ENCODE measurements around the gene TOX2. TPM values are rescaled to one million over a fixed set of nuclear protein-coding genes. Genes with fewer than 3 reads are reported as not detected.

The TOX2 gene
- total and polyA plus RNA-seq, 2 of the 4 experiments (the other 2 are of a cell fraction), result 1.3 to 17.5 TPM

- intact Hi-C loops (cut with micrococcal nuclease) (no loop called here), dilution Hi-C loops (cut with HindIII; ENCODE audit: low sequenced_read_pairs, unreplicated experiment) (no loop called here), in situ Hi-C loops (cut with MboI; ENCODE audit: low sequenced_read_pairs) (no loop called here)
- Histone ChIP-seq H2AFZ (replicated peaks; ENCODE audit: low read length, poor library complexity) (no peak overlapping the region), H3K36me3 (ENCODE audit: control insufficient read depth, insufficient read depth, low read length) (no peaks in the 10 kb centered on the region), H2AK9ac (replicated peaks; ENCODE audit: low read depth, low read length, poor library complexity) (no peak overlapping the region), H2BK120ac (ENCODE audit: low read depth, low read length) (no peak overlapping the region), H3K23ac (ENCODE audit: low read depth, low read length) (no peak overlapping the region), H3K79me1 (ENCODE audit: low read depth in 1 of 2, low read length in 2 of 2) (no peaks in the 10 kb centered on the region), H2AK5ac (ENCODE audit: low read depth, low read length) (peak overlapping the region; percentile 3; the same call in 1 of the 2 replicates), H4K20me1 (ENCODE audit: insufficient read depth, low read length) (no peaks in the 10 kb centered on the region), H3K56ac (ENCODE audit: extremely low read depth, insufficient read depth, low read length) (no peak overlapping the region), H3K27ac (ENCODE audit: insufficient read depth, low read length) (no peak overlapping the region), H4K91ac (ENCODE audit: insufficient read depth, low read depth, low read length) (no peak overlapping the region), H3K4me2 (ENCODE audit: low read depth, low read length) (no peak overlapping the region), H3K14ac (replicated peaks; ENCODE audit: low read depth, low read length) (no peak overlapping the region; the same call in 1 of the 2 replicates), H3K18ac (ENCODE audit: low read depth, low read length) (no peak overlapping the region), H3K27me3 (ENCODE audit: control insufficient read depth, insufficient read depth, low read length) (no peaks in the 10 kb centered on the region), H4K8ac (ENCODE audit: low read depth in 2 of 2, low read length in 2 of 2) (no peak overlapping the region), H3K9me3 (ENCODE audit: control insufficient read depth, insufficient read depth, low read length) (peaks cover 5% of the 10 kb centered on the region), H3K4ac (ENCODE audit: low read depth, low read length) (no peak overlapping the region; the same call in 1 of the 2 replicates), H2BK20ac (ENCODE audit: low read depth, low read length) (no peak overlapping the region), H3K9ac (ENCODE audit: low read depth, low read length) (no peak overlapping the region), H3K4me1 (ENCODE audit: control insufficient read depth, insufficient read depth, low read length) (no peaks in the 10 kb centered on the region), H3K9me1 (ENCODE audit: insufficient read depth, low read length) (peaks cover 3% of the 10 kb centered on the region), H2BK5ac (ENCODE audit: low read depth, low read length, poor library complexity, severe bottlenecking) (no peak overlapping the region), H2BK15ac (ENCODE audit: low read depth, low read length) (no peak overlapping the region), H3K4me3 (ENCODE audit: insufficient read depth, low read depth, low read length) (no peak overlapping the region), H4K5ac (ENCODE audit: low read depth, low read length) (no peak overlapping the region)
- ATAC-seq (ENCODE audit: low read depth), result no peak
- no TSS peak for BruUV-seq (replicated peaks)
- TF ChIP-seq CEBPB (IDR thresholded peaks at IDR 0.05; ENCODE audit: low read depth, low read length) (no peak), MXI1 (IDR thresholded peaks at IDR 0.05; ENCODE audit: borderline replicate concordance, low read depth, low read length) (no peak), MAFK (IDR thresholded peaks at IDR 0.05; ENCODE audit: low read depth, low read length) (no peak), FOS (IDR thresholded peaks at IDR 0.05; ENCODE audit: low read depth, low read length) (no peak), BHLHE40 (IDR thresholded peaks at IDR 0.05; ENCODE audit: low read depth, low read length) (no peak), SMC3 (IDR thresholded peaks at IDR 0.05; ENCODE audit: low read depth, low read length) (no peak), RAD21 (IDR thresholded peaks at IDR 0.05; ENCODE audit: low read length) (no peak)
- TF ChIP-seq, protein P1, sequence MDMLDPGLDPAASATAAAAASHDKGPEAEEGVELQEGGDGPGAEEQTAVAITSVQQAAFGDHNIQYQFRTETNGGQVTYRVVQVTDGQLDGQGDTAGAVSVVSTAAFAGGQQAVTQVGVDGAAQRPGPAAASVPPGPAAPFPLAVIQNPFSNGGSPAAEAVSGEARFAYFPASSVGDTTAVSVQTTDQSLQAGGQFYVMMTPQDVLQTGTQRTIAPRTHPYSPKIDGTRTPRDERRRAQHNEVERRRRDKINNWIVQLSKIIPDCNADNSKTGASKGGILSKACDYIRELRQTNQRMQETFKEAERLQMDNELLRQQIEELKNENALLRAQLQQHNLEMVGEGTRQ (IDR thresholded peaks at IDR 0.05; ENCODE audit: low read depth, low read length), result no peak
- TF ChIP-seq, protein P2, sequence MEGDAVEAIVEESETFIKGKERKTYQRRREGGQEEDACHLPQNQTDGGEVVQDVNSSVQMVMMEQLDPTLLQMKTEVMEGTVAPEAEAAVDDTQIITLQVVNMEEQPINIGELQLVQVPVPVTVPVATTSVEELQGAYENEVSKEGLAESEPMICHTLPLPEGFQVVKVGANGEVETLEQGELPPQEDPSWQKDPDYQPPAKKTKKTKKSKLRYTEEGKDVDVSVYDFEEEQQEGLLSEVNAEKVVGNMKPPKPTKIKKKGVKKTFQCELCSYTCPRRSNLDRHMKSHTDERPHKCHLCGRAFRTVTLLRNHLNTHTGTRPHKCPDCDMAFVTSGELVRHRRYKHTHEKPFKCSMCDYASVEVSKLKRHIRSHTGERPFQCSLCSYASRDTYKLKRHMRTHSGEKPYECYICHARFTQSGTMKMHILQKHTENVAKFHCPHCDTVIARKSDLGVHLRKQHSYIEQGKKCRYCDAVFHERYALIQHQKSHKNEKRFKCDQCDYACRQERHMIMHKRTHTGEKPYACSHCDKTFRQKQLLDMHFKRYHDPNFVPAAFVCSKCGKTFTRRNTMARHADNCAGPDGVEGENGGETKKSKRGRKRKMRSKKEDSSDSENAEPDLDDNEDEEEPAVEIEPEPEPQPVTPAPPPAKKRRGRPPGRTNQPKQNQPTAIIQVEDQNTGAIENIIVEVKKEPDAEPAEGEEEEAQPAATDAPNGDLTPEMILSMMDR (conservative IDR thresholded peaks at IDR 0.05; ENCODE audit: low read depth, low read length), result no peak
- DNase-seq, result no peak
- POLR2A ChIA-PET (ENCODE audit: unreplicated experiment), result no interaction called here
- no CpG with 5 or more reads among the region's 3 CpGs for WGBS, 2 experiments (ENCODE audit: extremely low coverage in 2 of 2, insufficient read length in 1 of 2)
- CTCF ChIA-PET, result interaction anchor here (1.4 kb wide), 1 partner anchor 12 kb away, joined by 3 read pairs; no protein-coding TSS in a partner anchor
These were observed 13.4 kb upstream of the TOX2 start for GRCh38 chr20:43901296-43901695.

Data from IMR-90 (cell line).